ENCODE data around the gene ARHGAP20.

The ARHGAP20 gene

DNA sequence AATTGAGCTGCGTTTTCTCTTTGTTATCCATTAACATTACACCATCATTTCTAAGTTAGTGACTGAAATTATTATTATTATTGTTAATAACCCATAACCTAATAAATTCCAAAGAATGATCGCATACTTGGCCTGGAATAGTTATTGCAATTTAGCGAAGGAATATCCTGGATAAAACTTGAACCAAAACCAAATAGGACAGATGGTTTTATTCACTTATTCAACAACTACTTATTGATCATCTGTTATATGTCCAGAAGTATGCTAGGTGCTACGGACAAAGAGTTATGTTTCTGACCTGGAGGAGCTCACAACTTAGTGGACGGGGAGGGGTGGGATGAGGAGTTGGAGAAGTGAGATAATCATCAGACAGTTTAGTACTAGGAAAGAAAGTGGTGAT, 44.8 kb upstream of the ARHGAP20 start:
- TF ChIP-seq, protein P1, sequence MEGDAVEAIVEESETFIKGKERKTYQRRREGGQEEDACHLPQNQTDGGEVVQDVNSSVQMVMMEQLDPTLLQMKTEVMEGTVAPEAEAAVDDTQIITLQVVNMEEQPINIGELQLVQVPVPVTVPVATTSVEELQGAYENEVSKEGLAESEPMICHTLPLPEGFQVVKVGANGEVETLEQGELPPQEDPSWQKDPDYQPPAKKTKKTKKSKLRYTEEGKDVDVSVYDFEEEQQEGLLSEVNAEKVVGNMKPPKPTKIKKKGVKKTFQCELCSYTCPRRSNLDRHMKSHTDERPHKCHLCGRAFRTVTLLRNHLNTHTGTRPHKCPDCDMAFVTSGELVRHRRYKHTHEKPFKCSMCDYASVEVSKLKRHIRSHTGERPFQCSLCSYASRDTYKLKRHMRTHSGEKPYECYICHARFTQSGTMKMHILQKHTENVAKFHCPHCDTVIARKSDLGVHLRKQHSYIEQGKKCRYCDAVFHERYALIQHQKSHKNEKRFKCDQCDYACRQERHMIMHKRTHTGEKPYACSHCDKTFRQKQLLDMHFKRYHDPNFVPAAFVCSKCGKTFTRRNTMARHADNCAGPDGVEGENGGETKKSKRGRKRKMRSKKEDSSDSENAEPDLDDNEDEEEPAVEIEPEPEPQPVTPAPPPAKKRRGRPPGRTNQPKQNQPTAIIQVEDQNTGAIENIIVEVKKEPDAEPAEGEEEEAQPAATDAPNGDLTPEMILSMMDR (IDR thresholded peaks at IDR 0.05; ENCODE audit: low read depth, low read length) = no peak
- in situ Hi-C loops (cut with HindIII; ENCODE audit: low sequenced_read_pairs) = no loop called here
- no peak for DNase-seq (ENCODE audit: low read depth, low spot score)

DNA sequence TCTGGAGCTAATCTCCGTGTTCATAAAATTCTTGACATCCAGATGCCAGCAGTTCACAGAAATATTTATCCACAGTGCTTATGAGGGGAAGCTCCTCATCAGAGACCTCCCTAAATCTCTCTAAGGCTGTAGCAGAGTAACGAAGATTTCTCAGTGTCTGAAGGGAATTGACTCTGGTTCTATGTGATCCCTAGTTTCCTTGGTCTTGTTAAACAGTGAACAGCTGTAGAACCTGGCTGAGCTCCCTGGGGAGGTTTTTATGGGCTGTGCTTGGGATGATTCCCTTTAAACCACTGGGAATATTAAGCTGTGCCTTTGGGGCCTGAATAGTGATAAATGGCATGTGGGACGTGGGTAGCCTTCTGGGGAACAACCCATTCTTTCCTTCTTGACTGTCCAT, 43.7 kb upstream of the ARHGAP20 start:
- TF ChIP-seq, protein P1 (IDR thresholded peaks at IDR 0.05; ENCODE audit: low read depth, low read length) = no peak
- DNase-seq (ENCODE audit: low read depth, low spot score) = no peak
- in situ Hi-C loops (cut with HindIII; ENCODE audit: low sequenced_read_pairs) = no loop called here
- H3K4me3 ChIP-seq (ENCODE audit: low read depth, low read length) = no peak overlapping the region

More for the DNA sequence above, 44.8 kb upstream of the ARHGAP20 start:
- no peak overlapping the region for H3K4me3 ChIP-seq (ENCODE audit: low read depth, low read length)

DNA sequence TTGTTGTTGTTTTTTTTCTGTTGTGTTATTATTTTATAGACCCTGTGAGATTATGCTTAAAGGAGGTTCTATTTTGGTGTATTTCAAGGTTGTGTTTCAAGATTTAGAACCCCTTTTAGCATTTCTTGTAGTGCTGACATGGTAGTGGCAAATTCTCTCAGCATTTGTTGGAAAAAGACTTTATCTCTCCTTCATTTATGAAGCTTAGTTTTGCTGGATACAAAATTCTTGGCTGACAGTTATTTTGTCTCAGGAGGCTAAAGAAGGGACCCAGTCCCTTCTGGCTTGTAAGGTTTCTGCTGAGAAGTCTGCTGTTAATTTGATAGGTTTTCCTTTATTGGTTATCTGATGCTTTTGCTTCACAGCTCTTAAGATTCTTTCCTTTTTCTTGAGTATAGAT, 40.7 kb upstream of the ARHGAP20 start:
- no peak for DNase-seq (ENCODE audit: low read depth, low spot score)
- in situ Hi-C loops (cut with HindIII; ENCODE audit: low sequenced_read_pairs) = no loop called here
- TF ChIP-seq, protein P1 (IDR thresholded peaks at IDR 0.05; ENCODE audit: low read depth, low read length) = no peak
- H3K4me3 ChIP-seq (ENCODE audit: low read depth, low read length) = no peak overlapping the region

GRCh38 chr11:110750100-110750499, 37.9 kb upstream of the ARHGAP20 start:
- in situ Hi-C loops (cut with HindIII; ENCODE audit: low sequenced_read_pairs) = no loop called here
- TF ChIP-seq, protein P1 (IDR thresholded peaks at IDR 0.05; ENCODE audit: low read depth, low read length) = no peak
- no peak overlapping the region for H3K4me3 ChIP-seq (ENCODE audit: low read depth, low read length)
- no peak for DNase-seq (ENCODE audit: low read depth, low spot score)

DNA sequence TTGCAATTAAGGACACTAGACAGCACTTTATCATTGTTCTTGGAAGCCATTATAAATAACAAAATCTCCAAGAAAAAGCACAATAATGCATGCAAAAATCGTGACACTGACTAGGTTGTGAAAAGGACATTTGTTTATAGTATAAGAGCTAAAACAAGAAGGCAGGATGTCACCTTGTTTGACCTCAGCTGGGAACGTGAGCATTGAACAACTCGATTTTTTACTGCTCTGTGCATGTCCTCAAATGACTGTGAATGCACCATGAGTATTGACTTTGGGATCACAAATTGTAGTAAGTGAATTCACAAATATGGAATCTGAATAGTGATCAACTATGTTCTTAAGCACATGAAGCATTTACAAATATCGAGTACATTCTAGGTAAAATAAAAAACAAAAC, 35.3 kb upstream of the ARHGAP20 start:
- in situ Hi-C loops (cut with HindIII; ENCODE audit: low sequenced_read_pairs) = no loop called here

GRCh38 chr11:110738641-110739040, 26.4 kb upstream of the ARHGAP20 start:
- TF ChIP-seq, protein P1 (IDR thresholded peaks at IDR 0.05; ENCODE audit: low read depth, low read length) = no peak
- DNase-seq (ENCODE audit: low read depth, low spot score) = no peak

More for the DNA sequence above, 35.3 kb upstream of the ARHGAP20 start:
- TF ChIP-seq, protein P1 (IDR thresholded peaks at IDR 0.05; ENCODE audit: low read depth, low read length) = no peak
- no peak overlapping the region for H3K4me3 ChIP-seq (ENCODE audit: low read depth, low read length)
- DNase-seq (ENCODE audit: low read depth, low spot score) = no peak

DNA sequence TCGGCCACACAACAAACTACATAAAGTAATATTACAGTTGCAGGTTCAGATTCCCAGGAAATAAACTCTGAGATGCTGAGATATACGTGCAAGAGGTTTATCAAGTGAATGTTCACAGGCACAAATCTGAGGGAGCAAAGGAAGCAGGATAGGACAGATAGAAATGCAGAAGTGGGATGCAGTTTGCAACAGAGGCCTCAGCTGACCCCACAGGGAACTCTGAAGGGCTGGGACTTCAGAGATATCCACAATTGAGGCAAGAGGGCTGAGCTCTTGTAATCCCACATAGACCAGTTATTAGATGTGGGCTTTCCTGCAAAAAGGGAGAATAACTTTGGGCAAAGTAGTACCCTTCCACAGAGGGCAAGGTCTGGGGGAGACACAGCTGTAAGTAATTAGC, 25.4 kb upstream of the ARHGAP20 start:
- no peak for DNase-seq (ENCODE audit: low read depth, low spot score)
- TF ChIP-seq, protein P1 (IDR thresholded peaks at IDR 0.05; ENCODE audit: low read depth, low read length) = no peak
- no peak overlapping the region for H3K4me3 ChIP-seq (ENCODE audit: low read depth, low read length)
- in situ Hi-C loops (cut with HindIII; ENCODE audit: low sequenced_read_pairs) = no loop called here

More at GRCh38 chr11:110738641-110739040, 26.4 kb upstream of the ARHGAP20 start:
- in situ Hi-C loops (cut with HindIII; ENCODE audit: low sequenced_read_pairs) = no loop called here
- no peak overlapping the region for H3K4me3 ChIP-seq (ENCODE audit: low read depth, low read length)

Measured in astrocyte of the spinal cord (primary cell).